SU-DHL-6 (cell line): Measurements from ENCODE around the gene PDHX.

Experiments used
- CTCF ChIP-seq: fragments of 200-600 bp; sonication (generic); IDR thresholded peaks from one replicate; pipeline ENCODE4 v1.5.1; 2017; ENCODE audit warnings: antibody characterized with exemption, mild to moderate bottlenecking, low read length, moderate library complexity; ENCODE audit not compliant: insufficient read depth, poor library complexity, severe bottlenecking
- EZH2phosphoT487 ChIP-seq: fragments of 200-600 bp; sonication (generic), shearing (Covaris generic); conservative IDR thresholded peaks from 2 replicates; pipeline ENCODE4 v1.6.1; 2018; ENCODE audit warnings: mild to moderate bottlenecking, antibody characterized with exemption, low read length, moderate library complexity, mixed read lengths

- TF ChIP-seq CTCF, result no peak
- no peak for TF ChIP-seq EZH2phosphoT487
These were observed 41.2 kb downstream of the PDHX start for GRCh38 chr11:34957606-34958005.
